Psoas muscle (tissue), 8 donors: ENCODE measurements around the gene CRADD. TPM values are rescaled to one million over a fixed set of nuclear protein-coding genes. Genes with fewer than 3 reads are reported as not detected.

Experiments
- ATAC-seq, 4 donors: fragments of 200-7000 bp; cut with Tn5 transposase; one replicate each; pipeline ENCODE4 v1.9.1; 2020; ENCODE audit warnings: moderate library complexity in 3 of 4, mild to moderate bottlenecking in 2 of 4
- DNase-seq, 2 donors: peaks; one replicate each; pipeline ENCODE4 v3.0.0-alpha.2; 2020
- H3K27ac ChIP-seq: fragments of 200-600 bp; one replicate; pipeline ENCODE4 v1.8.0; 2022
- H3K27me3 ChIP-seq, 3 donors: fragments of 200-600 bp in 1 of 3; one replicate each; pipeline versions ENCODE4 v1.6.1 to v1.8.0; 2013 to 2022; ENCODE audit warnings: low read length in 2 of 3, mild to moderate bottlenecking in 2 of 3, moderate library complexity in 1 of 3; ENCODE audit not compliant: insufficient read depth in 3 of 3
- H3K36me3 ChIP-seq, 2 donors: fragments of 200-600 bp in 1 of 2; one replicate each; pipeline versions ENCODE4 v1.6.1 to v1.8.0; 2013 to 2022; ENCODE audit warnings: low read depth in 1 of 2, mild to moderate bottlenecking in 1 of 2, moderate library complexity in 1 of 2; ENCODE audit not compliant: insufficient read depth in 1 of 2
- H3K4me1 ChIP-seq: fragments of 200-600 bp; one replicate; pipeline ENCODE4 v1.8.0; 2022
- H3K4me3 ChIP-seq: fragments of 200-600 bp; one replicate; pipeline ENCODE4 v1.8.0; 2022; ENCODE audit warnings: mild to moderate bottlenecking
- H3K9me3 ChIP-seq: fragments of 200-600 bp; one replicate; pipeline ENCODE4 v1.8.0; 2022
- WGBS, 3 donors: extraction: QIAGEN DNeasy Blood & Tissue Kit; methylation state at CpG; one replicate each; pipeline versions ENCODE4 v1.1.6 to v1.1.7; 2013; 5-methylcytosine and 5-hydroxymethylcytosine counted together
- intact Hi-C, 2 donors: fragments of 100-400 bp; cut with DNase I; formaldehyde crosslinking; loops; one replicate each; pipeline versions ENCODE4 v1.11.0 to v1.14.2; 2022
- polyA plus RNA-seq, 3 donors: library from polyadenylated mRNA; stranded (reverse); fragments of 200-250 nt; gene quantifications; one replicate each; pipeline ENCODE4 v1.2.3, GENCODE V29; 2013
- total RNA-seq, 4 donors: library from RNA; stranded (reverse); fragmentation: NEBNext Ultra II Directional in 2 of 4; extraction: Animal tissue kit (Norgen Biotek cat#: 25700) in 2 of 4; gene quantifications; one replicate each; pipeline versions ENCODE4 v1.2.1 to v1.2.4, GENCODE V29; 2021 to 2023
- TF ChIP-seq, protein P1 (sequence below): fragments of 200-600 bp; IDR thresholded peaks from one replicate; pipeline ENCODE4 v1.8.0; 2022; ENCODE audit warnings: antibody characterized with exemption
- donor health status: healthy with polysubstance abuse.
- donor health status: DM: no; HTN: no; CAD: no; lungs with moderate emphysema.
- donor health status: Bipolar disorder and iron deficiency.
- donor health status: healthy.
- donor health status: DM: yes; HTN: yes; CAD: no.
- donor health status: DM: no; HTN: no; CAD: no.
- donor health status: DM: no; HTN: no; CAD: no.
- donor health status: DM: yes; HTN: yes; CAD: no.

Gene CRADD
- total and polyA plus RNA-seq, 7 donors = 11.0 to 21.1 (median 12.7) TPM

GRCh38 chr12:93743229-93743998 lies 66.2 kb downstream of the CRADD start:
- no peaks in the 10 kb centered on the region for H3K27me3 ChIP-seq
- ATAC-seq (no peak), DNase-seq (no peak)
- no peaks in the 10 kb centered on the region for H3K9me3 ChIP-seq
- H3K36me3 ChIP-seq = no peaks in the 10 kb centered on the region
- H3K27ac ChIP-seq = peak overlapping the region; percentile 75
- TF ChIP-seq, protein P1, sequence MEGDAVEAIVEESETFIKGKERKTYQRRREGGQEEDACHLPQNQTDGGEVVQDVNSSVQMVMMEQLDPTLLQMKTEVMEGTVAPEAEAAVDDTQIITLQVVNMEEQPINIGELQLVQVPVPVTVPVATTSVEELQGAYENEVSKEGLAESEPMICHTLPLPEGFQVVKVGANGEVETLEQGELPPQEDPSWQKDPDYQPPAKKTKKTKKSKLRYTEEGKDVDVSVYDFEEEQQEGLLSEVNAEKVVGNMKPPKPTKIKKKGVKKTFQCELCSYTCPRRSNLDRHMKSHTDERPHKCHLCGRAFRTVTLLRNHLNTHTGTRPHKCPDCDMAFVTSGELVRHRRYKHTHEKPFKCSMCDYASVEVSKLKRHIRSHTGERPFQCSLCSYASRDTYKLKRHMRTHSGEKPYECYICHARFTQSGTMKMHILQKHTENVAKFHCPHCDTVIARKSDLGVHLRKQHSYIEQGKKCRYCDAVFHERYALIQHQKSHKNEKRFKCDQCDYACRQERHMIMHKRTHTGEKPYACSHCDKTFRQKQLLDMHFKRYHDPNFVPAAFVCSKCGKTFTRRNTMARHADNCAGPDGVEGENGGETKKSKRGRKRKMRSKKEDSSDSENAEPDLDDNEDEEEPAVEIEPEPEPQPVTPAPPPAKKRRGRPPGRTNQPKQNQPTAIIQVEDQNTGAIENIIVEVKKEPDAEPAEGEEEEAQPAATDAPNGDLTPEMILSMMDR = no peak
- peaks cover 20% of the 10 kb centered on the region for H3K4me1 ChIP-seq
- WGBS, 3 donors = 82 to 92% (median 88%) methylated on average over 9 of the region's 9 CpGs
- intact Hi-C loops = loop anchor here (5.0 to 10.0 kb wide), 4 partner anchors 61 to 239 kb away; partner anchors contain the start of gene SOCS2 (in 1 of the 2)
- peak overlapping the region; percentile 81 for H3K4me3 ChIP-seq

DNA sequence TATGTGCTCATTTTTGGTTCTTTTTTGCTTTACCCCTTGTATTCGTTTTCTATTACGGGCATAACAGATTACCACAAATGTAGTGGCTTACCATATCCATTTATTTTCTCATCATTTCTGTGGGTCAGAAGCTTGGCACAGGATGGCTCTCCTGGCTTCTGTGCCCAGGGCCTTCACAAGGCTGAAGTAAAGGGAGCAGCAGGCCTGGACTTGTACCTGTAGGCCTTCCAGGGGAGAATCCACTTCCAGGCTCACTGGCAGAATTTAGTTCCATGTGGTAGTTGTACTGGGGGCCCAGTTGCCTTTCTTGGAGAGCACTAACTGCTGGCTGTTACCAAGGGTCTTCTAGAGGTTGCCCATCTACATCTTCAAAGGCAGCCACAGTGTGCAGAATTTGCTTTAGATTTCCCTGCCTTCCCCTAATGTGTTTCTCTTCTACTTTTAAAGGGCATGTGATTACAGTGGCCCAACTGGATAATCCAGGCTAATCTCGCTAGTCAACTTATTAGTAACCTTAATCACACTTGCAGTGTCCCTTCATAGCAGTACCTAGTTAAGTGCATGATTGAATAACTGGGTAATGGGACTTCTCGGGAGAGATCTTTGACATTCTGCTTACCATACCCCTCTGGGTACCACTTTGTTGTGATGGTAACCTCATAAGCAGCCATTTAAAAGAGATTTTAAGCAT lies 67.0 kb downstream of the CRADD start:
- H3K4me1 ChIP-seq = peaks cover 20% of the 10 kb centered on the region
- no peaks in the 10 kb centered on the region for H3K27me3 ChIP-seq
- H3K9me3 ChIP-seq = no peaks in the 10 kb centered on the region
- H3K4me3 ChIP-seq = no peak overlapping the region
- intact Hi-C loops = loop anchor here (5.0 to 10.0 kb wide), 4 partner anchors 62 to 239 kb away; partner anchors contain the start of gene SOCS2 (in 1 of the 2)
- H3K27ac ChIP-seq = no peak overlapping the region
- no peak for ATAC-seq
- no peaks in the 10 kb centered on the region for H3K36me3 ChIP-seq
- WGBS, 3 donors = 84 to 92% (median 86%) methylated on average over 4 of the region's 4 CpGs
- DNase-seq = no peak
- TF ChIP-seq, protein P1 = no peak

DNA sequence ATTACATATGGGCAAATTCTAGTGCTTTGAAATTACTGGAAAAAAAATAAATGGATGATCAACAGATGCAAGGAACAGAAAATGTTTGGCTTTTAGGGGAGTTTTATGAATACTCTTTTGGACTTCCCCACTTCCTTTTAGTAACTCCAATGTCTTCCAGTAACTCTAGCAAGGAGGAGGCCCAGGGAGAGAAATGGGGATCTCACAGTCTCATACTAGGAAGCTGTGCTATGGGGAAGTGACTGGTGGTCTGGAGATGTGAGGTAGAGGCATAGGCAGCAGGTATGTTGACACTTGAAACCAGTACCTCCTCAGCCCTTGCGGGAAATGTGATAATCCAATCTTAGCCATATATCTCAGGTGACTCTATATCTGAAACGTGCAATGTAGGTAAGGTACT lies 68.1 kb downstream of the CRADD start:
- H3K4me1 ChIP-seq = peaks cover 26% of the 10 kb centered on the region
- ATAC-seq = no peak
- no peaks in the 10 kb centered on the region for H3K9me3 ChIP-seq
- TF ChIP-seq, protein P1 = no peak
- H3K27ac ChIP-seq = no peak overlapping the region
- no peak for DNase-seq
- H3K27me3 ChIP-seq = no peaks in the 10 kb centered on the region
- no peak overlapping the region for H3K4me3 ChIP-seq
- 46 to 80% (median 46%) methylated on average over 2 of the region's 2 CpGs for WGBS, 3 donors
- H3K36me3 ChIP-seq = no peaks in the 10 kb centered on the region
- intact Hi-C loops = loop anchor here in 1 of 2 donors (10.0 kb wide), 1 partner anchor 240 kb away; no protein-coding TSS in a partner anchor

- DNase-seq = no peak
- intact Hi-C loops = loop anchor here in 1 of 2 donors (10.0 kb wide), 1 partner anchor 242 kb away; no protein-coding TSS in a partner anchor
- WGBS, 3 donors = 30 to 49% (median 42%) methylated on average over 4 of the region's 4 CpGs
Observed at GRCh38 chr12:93746572-93747168, 69.5 kb downstream of the CRADD start.

More at GRCh38 chr12:93746572-93747168, 69.5 kb downstream of the CRADD start:
- ATAC-seq = peak in 1 of 4 donors; percentile 36
- no peaks in the 10 kb centered on the region for H3K36me3 ChIP-seq
- TF ChIP-seq, protein P1 = no peak
- peaks cover 26% of the 10 kb centered on the region for H3K4me1 ChIP-seq
- no peak overlapping the region for H3K27ac ChIP-seq
- no peaks in the 10 kb centered on the region for H3K27me3 ChIP-seq
- no peak overlapping the region for H3K4me3 ChIP-seq
- H3K9me3 ChIP-seq = no peaks in the 10 kb centered on the region
